Lung (tissue), 12 donors: ENCODE results near the gene L3MBTL1. TPM values are rescaled to one million over a fixed set of nuclear protein-coding genes. Genes with fewer than 3 reads are reported as not detected.

Experiments used
- ATAC-seq: fragments of 200-7000 bp; cut with Tn5 transposase; one replicate; pipeline ENCODE4 v1.9.1; 2020; ENCODE audit warnings: moderate number of reproducible peaks; ENCODE audit not compliant: insufficient read depth, low FRiP score
- DNase-seq, 3 donors: peaks; one replicate each; pipeline ENCODE4 v3.0.0-alpha.2; 2013 to 2017
- H3K27ac ChIP-seq, 2 donors: one replicate each; pipeline ENCODE4 v1.5.1; 2013; ENCODE audit warnings: mild to moderate bottlenecking in 2 of 2, moderate library complexity in 2 of 2, control low read depth in 1 of 2, inconsistent platforms in 1 of 2, low read depth in 1 of 2, low read length in 1 of 2
- H3K27me3 ChIP-seq, 3 donors: one replicate each; pipeline ENCODE4 v1.5.1; 2013; ENCODE audit warnings: low read length in 2 of 3; ENCODE audit not compliant: control insufficient read depth in 3 of 3, insufficient read depth in 3 of 3
- H3K36me3 ChIP-seq, 4 donors: one replicate each; pipeline ENCODE4 v1.5.1; 2013; ENCODE audit warnings: low read length in 4 of 4, mild to moderate bottlenecking in 1 of 4, moderate library complexity in 1 of 4; ENCODE audit not compliant: control insufficient read depth in 4 of 4, insufficient read depth in 4 of 4
- H3K4me1 ChIP-seq, 5 donors: one replicate each; pipeline ENCODE4 v1.5.1; 2013; ENCODE audit warnings: low read length in 5 of 5, mild to moderate bottlenecking in 2 of 5, moderate library complexity in 1 of 5; ENCODE audit not compliant: control insufficient read depth in 5 of 5, insufficient read depth in 5 of 5
- H3K4me3 ChIP-seq: one replicate; pipeline ENCODE4 v1.5.1; 2013; ENCODE audit warnings: mild to moderate bottlenecking, control low read depth, moderate library complexity
- H3K9ac ChIP-seq, 2 donors: one replicate each; pipeline ENCODE4 v1.5.1; 2013; ENCODE audit warnings: low read length in 2 of 2, control low read depth in 1 of 2; ENCODE audit not compliant: insufficient read depth in 1 of 2
- H3K9me3 ChIP-seq, 4 donors: one replicate each; pipeline ENCODE4 v1.5.1; 2013; ENCODE audit warnings: low read length in 3 of 4, mild to moderate bottlenecking in 1 of 4, moderate library complexity in 1 of 4; ENCODE audit not compliant: control insufficient read depth in 4 of 4, insufficient read depth in 3 of 4
- WGBS, 2 donors: extraction: QIAGEN DNeasy Blood & Tissue Kit; methylation state at CpG; one replicate each; pipeline ENCODE4 v1.1.7; 2013; 5-methylcytosine and 5-hydroxymethylcytosine counted together
- polyA plus RNA-seq, 2 donors: library from polyadenylated mRNA; stranded (reverse); fragments of 200-250 nt; gene quantifications; one replicate each; pipeline ENCODE4 v1.2.1, GENCODE V29; 2013
- total RNA-seq, 2 donors: library from RNA; depleted of rRNA in 1 of 2; stranded (reverse); fragments of >200 nt in 1 of 2; gene quantifications; one replicate each; pipeline ENCODE4 v1.2.1, GENCODE V29; 2014 to 2021
- TF ChIP-seq, protein P1 (sequence below): IDR thresholded peaks from 2 replicates; pipeline ENCODE4 v1.5.1; 2012; ENCODE audit warnings: mild to moderate bottlenecking; ENCODE audit errors: control extremely low read depth, extremely low read depth
- donor health status: control.
- donor health status: control.
- donor health status: Bipolar disorder and iron deficiency.
- donor health status: healthy.
- donor health status: DM: yes; HTN: yes; CAD: no.

L3MBTL1 gene
- total and polyA plus RNA-seq, 4 donors: 1.7 to 18.6 (median 6.6) TPM

DNA sequence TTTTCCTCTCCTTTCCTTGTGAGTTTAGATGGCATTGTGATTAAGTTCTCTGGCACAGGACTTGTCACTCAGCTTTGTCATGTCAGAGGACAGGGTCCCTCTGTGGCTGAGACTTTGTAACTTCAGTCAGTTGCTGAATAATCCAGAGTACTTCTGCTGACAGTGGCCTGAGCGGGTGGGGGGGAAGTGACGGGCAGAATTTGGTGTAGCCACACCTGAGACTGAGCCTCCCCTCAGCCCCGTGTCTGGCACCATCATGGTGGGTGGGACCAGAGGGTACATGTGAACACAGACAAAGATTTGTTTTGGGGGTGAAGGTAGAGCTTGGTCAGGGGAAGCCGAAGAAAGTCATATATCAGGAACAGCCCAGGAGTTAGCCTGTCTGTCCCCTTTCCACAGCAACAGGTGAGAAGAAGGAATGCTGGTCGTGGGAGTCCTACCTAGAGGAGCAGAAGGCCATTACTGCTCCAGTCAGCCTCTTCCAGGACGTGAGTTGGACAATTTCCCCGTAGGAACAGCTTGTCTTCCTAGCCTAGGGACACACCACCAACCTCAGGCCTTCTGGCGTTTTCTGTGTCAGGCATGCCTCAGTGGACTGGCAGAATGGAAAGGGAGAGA is 20.9 kb downstream of the L3MBTL1 start:
- no peak overlapping the region for H3K9ac ChIP-seq
- H3K9me3 ChIP-seq: no peaks in the 10 kb centered on the region
- H3K4me1 ChIP-seq: no peaks in the 10 kb centered on the region
- no peak for ATAC-seq
- H3K4me3 ChIP-seq: no peak overlapping the region
- WGBS, 2 donors: 86 to 87% methylated on average over 8 of the region's 8 CpGs
- H3K36me3 ChIP-seq: no peaks in the 10 kb centered on the region
- TF ChIP-seq, protein P1, sequence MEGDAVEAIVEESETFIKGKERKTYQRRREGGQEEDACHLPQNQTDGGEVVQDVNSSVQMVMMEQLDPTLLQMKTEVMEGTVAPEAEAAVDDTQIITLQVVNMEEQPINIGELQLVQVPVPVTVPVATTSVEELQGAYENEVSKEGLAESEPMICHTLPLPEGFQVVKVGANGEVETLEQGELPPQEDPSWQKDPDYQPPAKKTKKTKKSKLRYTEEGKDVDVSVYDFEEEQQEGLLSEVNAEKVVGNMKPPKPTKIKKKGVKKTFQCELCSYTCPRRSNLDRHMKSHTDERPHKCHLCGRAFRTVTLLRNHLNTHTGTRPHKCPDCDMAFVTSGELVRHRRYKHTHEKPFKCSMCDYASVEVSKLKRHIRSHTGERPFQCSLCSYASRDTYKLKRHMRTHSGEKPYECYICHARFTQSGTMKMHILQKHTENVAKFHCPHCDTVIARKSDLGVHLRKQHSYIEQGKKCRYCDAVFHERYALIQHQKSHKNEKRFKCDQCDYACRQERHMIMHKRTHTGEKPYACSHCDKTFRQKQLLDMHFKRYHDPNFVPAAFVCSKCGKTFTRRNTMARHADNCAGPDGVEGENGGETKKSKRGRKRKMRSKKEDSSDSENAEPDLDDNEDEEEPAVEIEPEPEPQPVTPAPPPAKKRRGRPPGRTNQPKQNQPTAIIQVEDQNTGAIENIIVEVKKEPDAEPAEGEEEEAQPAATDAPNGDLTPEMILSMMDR: no peak
- H3K27me3 ChIP-seq: no peaks in the 10 kb centered on the region
- DNase-seq: no peak
- H3K27ac ChIP-seq: no peak overlapping the region

DNA sequence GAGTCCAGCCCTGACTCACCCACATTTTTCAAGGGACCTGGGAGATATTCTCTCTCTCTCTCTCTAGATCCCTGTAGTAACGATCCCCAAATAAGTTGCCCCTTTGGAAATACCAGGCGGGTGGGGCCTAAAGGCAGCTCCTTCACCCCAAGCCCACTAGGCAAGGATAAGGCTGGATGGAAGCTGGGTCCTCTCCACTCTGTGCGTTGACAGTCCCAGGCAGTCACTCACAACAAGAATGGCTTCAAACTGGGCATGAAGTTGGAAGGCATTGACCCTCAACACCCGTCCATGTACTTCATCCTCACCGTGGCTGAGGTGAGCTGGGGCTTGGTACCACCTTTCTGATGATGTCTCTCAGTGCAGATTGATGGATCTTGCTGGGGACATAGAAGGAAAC is 21.6 kb downstream of the L3MBTL1 start:
- TF ChIP-seq, protein P1: no peak
- no peaks in the 10 kb centered on the region for H3K4me1 ChIP-seq
- ATAC-seq (no peak), DNase-seq (no peak)
- H3K9me3 ChIP-seq: no peaks in the 10 kb centered on the region
- no peak overlapping the region for H3K4me3 ChIP-seq
- H3K36me3 ChIP-seq: no peaks in the 10 kb centered on the region
- 90 to 93% methylated on average over 5 of the region's 5 CpGs for WGBS, 2 donors
- H3K9ac ChIP-seq: no peak overlapping the region
- H3K27ac ChIP-seq: no peak overlapping the region
- no peaks in the 10 kb centered on the region for H3K27me3 ChIP-seq

DNA sequence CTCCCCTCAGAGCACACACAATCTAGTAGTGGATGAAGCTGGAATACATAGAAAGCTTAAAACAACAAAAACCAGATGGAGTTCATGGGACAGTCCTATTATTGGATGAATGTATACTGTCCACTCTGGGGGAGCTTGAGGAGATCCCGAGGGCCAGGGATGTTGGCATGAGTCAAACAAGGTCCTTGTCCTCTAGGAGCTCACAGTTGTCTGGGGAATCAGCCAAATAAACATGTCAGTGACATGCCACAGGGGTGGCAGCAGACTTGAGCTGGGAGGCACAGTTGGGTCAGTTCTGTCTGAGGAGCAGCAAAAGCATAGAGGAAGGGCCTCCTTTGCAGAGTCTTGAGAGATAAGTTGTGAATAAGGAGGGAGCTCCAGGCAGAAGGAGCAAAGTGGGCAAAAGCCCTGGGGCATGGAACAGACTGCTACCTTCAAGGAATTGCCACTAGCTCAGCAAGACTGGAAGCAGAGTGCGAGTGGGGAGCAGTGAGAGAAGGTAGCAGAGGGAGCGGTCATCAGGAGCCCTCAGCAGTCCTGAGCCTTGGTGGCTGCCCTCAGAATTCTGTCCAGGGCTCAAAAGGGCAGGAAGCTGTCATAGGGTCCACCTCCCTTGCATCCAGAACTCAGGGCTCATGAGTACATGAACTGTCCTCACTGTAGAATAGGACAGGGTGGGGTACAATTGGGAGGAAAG is 22.1 kb downstream of the L3MBTL1 start:
- Histone ChIP-seq H3K4me1 (no peaks in the 10 kb centered on the region), H3K27ac (no peak overlapping the region), H3K27me3 (no peaks in the 10 kb centered on the region), H3K9ac (no peak overlapping the region), H3K9me3 (no peaks in the 10 kb centered on the region), H3K36me3 (no peaks in the 10 kb centered on the region), H3K4me3 (no peak overlapping the region)
- WGBS, 2 donors: 90 to 94% methylated on average over 3 of the region's 3 CpGs
- DNase-seq (no peak), ATAC-seq (no peak)
- TF ChIP-seq, protein P1: no peak
